CD4-positive, alpha-beta T cell treated with Interleukin-2 at 100 ng/mL for 4 hours (primary cell): ENCODE results near the gene THAP6.
A peak's percentile ranks its signal among the peaks of the same experiment; 100 is the strongest.
"Not testable (repeated sequence)": the region's sequence is repeated elsewhere in the genome, so short reads cannot be mapped to it uniquely, and the experiment has no call there.

Source experiments
- DNase-seq: peaks from one replicate; pipeline ENCODE4 v3.0.0-alpha.2; 2020; ENCODE audit warnings: low spot score

The THAP6 gene

DNA sequence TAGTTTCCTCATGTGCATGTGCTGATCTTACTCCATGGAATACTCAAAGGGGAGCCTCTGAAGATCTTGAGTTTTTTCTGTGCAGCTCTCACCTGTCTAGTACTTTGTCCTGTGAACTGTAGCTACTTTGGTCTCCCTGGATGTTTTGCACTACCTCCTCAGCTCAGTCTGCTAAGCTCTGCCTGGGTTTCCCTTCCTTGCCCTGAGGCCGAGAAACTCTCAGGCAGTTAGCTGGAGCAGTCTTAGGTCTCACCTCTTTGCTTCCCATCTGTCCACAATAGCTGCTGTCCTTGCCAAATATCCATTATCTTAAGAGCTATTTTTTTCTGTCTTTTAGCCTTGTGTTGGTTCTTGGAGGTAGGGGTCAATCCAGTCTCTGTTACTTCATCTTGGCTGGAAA, 11.6 kb downstream of the THAP6 start:
- no peak for DNase-seq

DNA sequence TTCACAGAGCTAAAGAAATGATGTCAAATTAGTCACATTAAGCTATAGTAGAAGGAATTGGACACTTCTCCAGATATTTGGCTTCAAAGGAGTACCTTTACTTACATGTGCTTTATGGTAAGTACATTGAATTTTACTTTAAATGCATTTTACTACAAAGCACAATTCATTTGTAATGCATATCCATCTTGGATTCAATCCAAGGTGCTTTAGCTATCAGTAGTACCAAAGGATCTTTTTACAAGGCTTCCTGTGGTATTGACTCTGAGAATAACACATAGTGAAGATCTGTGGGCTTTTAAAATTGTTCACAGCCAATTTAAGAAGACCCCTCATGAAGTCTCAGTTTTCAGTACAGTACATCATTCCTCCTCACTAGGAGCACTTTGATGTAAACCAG, 13.2 kb downstream of the THAP6 start:
- DNase-seq, result no peak

DNA sequence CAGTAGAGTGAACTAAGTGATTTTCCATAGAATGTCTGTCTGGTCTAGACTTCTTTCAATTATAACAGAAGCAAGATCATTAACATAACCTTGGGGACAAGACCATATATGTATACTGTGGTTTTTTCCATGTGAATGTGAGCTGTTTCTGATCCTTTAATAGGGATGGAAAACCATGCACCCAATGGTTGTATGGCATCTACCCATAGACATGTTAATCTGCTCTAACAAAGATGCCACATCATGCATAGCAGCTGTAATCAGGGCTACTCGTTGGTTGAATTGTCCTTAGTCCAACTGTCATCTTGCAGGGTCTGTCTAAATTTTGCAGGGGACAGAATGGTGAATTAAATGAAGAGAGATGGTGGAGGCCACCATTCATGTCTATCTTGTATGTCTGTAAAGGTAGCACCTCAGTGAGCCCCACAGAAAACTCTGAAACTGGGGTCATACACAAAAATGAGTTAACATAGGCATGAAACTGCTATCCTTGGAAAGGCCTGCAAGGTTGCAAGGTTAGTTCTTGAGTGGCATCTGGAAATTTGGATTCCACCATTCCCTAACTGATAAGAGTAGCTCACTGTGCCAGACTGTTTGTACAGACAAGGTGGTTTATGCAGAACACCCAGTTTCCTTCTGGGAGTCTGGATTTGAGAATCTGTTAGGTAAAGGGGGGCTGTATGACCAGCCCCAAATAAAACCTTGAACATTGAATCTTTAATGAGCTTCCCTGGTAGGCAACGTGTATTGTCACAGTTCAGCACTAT, 16.5 kb downstream of the THAP6 start:
- no peak for DNase-seq

DNA sequence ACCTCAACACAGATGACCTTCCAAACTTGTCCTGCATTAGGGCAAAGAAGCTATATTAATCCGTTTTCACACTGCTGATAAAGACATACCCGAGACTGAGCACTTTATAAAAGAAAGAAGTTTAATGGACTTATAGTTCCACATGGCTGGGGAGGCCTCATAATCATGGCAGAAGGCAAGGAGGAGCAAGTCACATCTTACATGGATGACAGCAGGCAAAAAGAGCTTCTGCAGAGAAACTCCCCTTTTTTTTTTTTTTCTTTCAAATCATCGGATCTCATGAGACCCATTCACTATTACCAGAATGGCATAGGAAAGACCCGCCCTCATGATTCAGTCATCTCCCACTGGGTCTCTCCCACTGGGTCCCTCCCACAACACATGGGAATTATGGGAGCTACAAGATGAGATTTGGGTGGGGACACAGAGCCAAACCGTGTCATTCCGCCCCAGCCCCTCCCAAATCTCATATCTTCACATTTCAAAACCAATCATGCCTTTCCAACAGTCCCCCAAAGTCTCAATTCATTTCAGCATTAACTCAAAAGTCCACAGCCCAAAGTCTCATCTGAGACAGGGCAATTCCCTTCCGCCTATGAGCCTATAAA, 17.4 kb downstream of the THAP6 start:
- not testable (repeated sequence) for DNase-seq

DNA sequence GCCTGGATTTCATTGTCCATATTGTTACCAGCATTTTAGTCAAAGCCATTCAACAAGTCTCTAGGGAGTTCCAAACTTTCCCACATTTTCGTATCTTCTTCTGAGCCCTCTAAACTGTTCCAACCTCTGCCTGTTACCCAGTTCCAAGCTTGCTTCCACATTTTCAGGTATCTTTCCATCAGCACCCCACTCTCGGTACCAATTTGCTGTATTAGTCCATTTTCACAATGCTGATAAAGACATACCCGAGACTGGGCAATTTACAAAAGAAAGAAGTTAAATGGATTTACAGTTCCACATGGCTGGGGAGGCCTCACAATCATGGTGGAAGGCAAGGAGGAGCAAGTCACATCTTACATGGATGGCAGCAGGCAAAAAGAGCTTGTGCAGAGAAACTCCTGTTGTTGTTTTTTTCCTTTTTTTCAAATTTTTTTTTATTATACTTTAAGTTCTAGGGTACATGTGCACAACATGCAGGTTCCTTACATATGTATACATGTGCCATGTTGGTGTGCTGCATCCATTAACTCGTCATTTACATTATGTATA, 19.1 kb downstream of the THAP6 start:
- not testable (repeated sequence) for DNase-seq

DNA sequence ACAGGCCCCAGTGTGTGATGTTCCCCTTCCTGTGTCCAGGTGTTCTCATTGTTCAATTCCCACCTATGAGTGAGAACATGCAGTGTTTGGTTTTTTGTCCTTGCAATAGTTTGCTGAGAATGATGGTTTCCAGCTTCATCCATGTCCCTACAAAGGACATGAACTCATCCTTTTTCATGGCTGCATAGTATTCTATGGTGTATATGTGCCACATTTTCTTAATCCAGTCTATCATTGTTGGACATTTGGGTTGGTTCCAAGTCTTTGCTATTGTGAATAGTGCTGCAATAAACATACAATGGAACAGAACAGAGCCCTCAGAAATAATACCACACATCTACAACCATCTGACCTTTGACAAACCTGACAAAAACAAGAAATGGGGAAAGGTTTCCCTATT, 19.7 kb downstream of the THAP6 start:
- DNase-seq, result not testable (repeated sequence)

DNA sequence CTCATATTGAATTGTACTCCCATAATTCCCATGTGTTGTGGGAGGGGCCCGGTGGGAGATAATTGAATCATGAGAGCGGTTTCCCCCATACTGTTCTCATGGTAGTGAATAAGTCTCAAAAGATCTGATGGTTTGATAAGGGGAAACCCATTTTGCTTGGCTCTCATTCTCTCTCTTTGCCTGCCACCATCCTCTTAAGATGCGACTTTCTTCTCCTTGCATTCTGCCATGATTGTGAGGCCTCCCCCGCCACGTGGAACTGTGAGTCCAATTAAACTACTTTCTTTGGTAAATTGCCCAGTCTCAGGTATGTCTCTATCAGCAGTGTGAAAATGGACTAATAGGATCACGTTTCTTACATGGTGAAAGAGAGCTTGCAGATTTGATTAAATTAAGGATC, 23.0 kb downstream of the THAP6 start:
- not testable (repeated sequence) for DNase-seq

DNA sequence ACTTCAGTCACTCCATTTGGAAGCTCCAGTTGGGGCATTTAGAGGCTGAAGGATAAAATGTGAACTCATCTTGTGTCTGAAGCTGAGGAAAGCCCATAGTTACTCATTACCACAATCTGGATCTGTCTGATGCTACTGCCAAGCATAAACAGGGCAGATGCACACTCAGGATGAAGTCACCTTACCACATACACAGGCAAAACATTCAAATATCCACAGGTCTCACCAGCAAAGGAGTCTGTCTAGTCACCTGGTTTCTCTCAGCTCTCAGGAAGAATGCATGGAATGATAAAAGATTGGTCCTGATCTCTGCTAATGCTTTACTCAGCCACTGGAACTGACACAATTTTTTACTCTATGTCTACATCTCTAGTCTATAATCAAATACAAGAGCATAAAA, 28.6 kb downstream of the THAP6 start:
- no peak for DNase-seq

DNA sequence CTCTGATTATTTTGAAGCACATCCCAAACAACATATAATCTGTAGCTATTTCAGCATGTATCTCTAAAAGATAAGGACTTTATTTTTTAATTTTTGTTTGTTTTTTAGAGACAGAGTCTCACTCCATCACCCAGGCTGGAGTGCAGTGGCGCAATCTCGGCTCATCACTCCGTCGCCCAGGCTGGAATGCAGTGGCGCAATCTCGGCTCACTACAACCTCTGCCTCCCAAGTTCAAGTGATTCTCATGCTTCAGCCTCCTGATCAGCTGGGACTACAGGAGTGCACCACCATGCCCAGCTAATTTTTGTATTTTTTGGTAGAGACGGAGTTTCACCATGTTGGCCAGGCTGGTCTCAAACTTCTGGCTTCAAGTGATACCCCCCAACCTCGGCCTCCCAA, 29.9 kb downstream of the THAP6 start:
- not testable (repeated sequence) for DNase-seq

DNA sequence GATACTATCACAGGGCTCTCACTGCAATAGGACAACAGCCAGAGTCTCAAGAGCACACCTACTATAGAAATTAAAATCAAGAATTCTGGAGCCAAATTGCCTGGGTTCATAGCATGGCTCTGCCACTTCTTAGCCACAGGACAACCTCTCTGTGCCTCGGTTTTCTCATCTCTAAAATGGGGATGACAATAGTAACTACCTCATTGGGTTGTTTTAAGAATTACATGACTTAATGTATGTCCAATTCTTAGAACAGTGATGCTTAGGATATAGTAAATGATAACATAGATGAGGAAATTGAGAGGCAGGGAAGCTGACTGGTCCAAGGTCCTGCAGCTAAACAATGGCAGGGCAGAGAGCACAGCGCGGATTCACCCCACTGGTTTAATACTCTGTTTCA, 30.6 kb downstream of the THAP6 start:
- no peak for DNase-seq

DNA sequence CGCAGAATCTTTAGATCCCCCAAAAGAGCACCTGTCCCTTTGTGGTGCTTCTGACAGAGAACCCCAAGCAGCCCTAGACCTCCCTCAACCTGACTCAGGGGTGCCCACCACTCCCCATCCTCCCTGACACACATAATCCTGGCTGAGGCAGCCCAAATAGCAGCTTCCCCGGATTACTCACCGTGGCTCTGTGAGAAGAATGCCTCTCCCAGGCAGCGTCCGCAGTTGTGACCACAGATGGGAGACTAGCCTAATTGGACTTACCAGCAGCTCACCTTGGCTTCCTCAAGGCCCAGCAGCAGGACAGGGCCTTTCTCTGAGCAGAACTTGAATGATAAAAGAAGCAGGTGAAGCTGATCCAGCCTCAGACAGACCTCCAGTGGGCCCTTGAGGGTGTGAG, 31.3 kb downstream of the THAP6 start:
- DNase-seq, result no peak

DNA sequence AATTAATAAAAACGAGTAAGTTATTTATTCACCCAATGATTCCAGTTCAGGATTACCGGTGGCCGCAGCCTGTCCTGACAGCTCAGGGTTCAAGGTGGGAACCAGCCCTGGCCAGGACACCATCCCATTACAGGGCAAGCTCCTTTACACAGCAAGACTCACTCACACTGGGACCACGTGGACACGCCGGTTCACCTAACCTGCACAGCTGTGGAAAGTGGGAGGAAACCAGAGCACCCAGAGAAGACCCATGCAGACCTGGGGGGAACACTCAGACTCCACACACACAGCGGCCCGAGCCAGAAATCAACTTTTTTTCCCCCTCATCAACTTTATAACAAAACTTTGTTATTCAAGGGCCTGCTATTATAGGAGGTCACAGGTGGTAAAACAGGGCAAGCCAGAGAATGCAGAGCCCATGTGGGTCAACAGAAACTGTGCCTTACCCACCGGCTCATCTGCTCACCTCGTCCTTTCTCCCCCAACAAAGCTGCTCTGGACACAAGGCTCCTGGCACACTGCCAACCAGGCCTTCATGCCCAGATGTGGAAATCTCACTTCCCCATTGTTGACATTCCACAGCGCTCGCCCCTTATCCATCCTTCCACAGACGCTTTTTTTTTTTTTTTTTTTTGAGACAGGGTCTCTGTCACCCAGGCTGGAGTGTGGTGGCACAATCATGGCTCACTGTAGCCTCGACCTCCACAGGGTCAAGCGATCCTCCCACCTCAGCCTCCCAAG, 33.5 kb downstream of the THAP6 start:
- DNase-seq, result no peak

DNA sequence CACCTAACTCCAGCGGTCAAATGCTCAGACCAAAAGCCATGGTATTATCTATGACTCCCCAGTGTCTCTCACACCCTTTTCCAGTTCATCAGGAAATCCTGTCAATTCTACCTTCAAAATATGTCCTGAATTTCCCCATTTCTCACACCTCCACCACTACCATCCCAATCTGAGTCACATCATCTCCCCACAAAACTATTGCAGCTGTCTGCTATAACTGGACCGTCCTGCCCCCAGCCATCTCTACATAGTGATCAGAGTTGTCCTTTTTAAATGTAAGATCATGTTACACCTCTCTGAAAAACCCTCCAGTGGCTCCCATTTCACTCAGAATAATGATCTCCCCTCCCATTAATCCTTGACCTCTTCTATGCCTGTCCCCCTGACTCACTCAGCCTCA, 34.7 kb downstream of the THAP6 start:
- DNase-seq, result no peak

DNA sequence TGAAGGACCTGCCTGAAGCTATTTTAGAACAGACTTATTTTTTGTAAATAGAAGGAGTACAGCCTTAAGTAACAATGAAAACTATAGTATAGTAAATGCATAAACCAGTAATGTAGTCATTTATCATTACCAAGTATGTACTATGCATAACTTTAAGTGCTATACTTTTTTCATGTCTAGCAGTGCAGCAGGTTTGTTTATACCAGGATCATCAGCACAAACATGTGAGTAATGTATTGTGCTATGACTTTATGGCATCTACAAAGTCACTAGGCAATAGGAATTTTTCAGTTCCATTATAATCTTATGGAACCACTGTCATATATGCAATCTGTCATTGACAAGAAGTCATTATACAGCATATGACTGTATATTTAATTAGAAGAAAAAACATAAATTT, 38.2 kb downstream of the THAP6 start:
- DNase-seq, result no peak

DNA sequence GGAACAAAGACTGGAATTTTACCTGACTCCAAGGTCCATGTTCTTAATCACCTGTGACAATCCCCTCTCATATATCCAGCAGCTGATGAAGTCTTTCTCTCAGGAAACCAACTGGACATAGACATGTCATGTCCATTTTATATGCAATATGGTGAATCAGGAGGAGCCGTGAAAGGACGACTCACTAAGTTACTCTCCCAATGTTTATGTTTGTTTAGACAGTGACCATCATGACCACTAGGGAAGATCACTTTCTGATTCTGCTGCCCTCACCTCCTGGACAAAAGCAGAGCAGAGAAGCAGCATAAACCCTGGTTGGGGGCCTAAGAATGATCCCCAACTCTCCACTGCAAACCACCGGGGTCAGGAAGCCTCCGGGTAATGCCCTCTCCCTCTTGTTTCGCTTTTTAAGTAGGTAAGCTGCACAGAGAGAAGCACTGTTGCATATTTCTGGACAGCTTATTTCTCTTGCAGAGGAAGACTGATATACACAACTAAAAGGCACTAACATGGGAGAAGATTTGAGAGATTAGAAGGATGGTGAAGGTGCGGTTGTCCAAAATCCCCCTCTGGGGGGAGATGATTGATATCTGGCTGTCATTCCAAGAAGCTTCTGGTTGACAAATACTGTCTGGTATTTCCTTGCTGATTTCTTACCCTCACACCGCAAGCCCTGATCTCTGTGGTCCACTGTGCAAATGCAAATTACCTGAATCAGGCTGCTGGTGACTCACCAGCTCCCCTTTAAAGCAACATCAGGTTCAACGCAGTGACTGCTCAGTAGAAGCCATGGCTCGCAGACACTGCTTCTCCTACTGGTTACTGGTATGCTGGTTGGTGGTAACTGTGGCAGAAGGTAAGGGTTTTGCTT, 41.3 kb downstream of the THAP6 start, which contains the start of gene ODAPH:
Gene ODAPH (plus strand): TSS at position 773 of the 871 bp plus-strand sequence. CDS start 17 bp downstream, at position 790.
- DNase-seq, result peak; percentile 55

DNA sequence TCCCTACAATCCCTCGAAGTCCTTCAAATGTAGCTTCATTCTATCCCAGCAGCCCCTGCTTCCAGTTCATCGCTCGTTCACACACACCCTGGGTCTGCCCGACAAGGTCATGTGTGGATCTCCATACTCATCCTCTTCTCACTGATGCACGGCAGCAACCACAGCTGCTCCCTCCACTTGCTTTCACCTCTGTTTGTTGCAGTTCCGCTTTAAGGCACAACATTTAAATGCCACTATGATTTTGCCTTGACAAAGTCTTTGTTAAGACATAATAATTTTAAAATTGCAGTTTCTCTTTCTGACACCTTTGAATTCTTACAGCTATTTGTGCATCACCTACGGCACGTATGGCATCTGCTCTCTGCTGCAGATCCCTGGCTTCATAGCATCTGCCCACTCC, 43.4 kb downstream of the THAP6 start:
- no peak for DNase-seq

DNA sequence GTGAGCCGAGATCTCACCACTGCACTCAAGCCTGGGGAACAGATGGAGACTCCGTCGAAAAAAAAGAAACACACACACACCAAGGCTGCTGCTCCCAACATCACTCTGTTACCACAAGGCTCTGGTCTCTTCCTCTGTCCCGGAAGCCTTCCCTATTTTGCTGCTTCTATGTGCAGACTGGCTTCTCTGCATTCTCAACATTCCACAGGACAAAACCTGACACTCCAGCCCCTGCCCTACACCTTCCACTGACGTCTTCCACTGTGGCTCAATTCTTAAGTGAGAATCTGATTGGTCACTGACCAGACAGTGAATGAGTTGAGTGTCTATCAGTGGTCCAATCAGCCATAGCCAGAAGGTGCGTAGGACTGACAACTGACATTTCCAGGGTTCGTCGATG, 47.5 kb downstream of the THAP6 start:
- no peak for DNase-seq

DNA sequence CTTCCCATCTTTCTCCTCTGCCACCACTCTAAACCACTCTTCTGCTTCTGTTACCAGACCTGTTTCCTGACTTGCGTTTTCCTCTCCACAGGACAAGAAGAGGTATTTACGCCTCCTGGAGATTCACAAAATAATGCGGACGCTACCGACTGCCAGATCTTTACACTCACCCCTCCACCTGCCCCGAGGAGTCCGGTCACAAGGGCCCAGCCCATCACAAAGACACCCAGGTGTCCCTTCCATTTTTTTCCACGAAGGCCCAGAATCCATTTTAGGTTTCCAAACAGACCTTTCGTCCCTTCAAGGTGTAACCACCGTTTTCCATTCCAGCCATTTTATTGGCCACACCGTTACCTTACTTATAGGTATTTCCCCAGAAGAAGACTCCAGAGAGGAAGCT, 49.8 kb downstream of the THAP6 start:
- no peak for DNase-seq

DNA sequence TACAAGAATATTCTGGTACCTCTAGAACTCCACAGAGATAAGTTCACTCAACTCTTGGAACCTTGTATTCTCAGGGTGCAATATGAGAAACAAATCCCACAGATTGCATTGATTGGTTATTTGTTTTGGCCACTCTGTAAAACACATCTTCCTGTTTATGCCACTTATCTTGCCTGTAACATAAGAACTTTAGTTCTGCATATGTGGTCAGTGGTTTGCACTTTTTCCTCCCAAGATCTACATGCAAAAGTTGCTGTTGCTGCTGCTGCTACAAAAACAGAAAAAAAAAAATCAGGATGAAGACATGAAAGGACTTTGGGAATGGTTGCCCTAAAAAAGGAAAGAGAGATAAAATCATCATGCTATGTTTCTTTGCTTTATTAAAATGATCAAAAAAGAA, 51.2 kb downstream of the THAP6 start:
- no peak for DNase-seq

DNA sequence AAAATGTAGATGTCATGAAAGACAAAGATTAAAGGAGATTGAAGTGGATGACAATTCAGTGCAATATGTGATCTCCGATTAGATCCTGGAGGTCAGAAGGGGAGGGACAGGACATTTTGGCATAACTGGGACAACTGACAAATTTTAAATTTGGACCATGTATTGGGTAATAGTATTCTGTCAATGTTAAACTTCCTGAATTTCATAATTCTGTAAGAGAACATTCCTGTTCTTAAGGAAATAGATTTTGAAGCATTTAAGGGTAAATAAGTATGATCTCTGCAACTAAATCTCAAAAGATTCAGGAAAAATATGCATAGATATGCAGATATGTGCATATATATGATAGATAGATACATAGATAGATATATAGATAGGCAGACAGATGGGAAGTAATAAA, 52.6 kb downstream of the THAP6 start:
- DNase-seq, result no peak

DNA sequence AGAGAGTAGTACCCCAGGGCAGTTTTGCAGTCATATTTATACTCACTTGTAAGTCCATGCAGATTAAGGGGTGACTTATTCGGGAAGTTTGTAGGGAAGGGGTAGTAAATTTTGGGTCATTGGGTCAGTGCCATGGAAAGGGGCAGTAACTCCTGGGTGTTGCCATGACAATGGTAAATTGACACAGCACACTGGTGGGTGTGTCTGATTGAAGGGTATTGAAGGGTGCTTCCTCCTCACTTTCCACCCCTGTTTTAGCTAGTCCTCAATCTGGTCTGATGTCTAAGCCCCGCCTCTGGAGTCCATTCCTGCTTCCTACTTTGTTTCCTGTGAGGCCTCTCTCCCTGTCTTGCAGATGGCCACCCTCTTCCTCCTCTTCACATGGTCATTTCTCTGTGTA, 53.5 kb downstream of the THAP6 start:
- no peak for DNase-seq
